ENCODE data around the gene IRAG1.

IRAG1 gene

DNA sequence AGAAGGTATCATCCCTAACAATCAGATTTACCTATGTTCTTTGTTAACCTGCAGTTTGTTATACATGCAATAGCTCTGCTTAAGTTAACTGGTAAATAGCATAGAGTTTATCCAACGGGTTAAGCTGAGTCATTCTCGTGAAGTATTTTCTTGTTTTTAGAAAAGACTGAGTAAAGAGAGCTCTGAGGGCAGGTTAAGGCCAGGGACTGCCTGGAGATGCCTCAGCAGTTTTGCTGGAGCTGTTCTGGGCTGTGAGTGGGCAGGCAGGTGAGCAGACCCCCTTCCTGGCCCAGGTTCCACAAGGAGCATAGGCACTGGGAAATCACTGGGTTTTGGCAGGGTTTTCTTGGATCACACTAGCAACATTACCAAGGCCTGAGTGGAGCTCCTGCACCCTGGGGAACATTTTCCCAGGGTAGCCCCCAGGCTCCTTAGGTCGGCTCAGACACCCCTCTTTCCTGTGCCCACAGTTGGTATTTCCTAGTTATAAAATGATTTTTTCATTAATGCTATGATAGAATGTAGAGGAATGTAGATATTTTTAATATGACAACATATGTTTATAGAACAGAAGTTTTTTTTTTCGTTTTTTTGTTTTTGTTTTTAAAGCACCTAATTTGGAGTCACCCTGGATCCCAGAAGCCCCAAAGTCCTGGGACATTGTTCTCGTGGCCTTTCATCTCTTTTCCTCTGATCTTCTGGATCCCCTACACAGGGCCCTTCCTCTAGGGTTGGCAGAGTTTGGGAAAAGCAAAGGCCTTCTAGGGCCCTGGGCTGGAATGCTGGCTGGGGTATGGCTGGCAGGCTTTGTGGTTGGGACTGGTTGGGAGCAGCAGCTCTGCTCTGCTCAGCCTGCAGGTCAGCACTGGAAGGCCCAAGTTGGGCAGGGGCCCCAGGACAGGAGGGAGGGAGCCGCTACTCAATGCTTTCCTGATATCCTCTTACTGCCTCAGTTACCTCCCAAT, 26.7 kb downstream of the IRAG1 start:
- Histone ChIP-seq H3K27ac (ENCODE audit: insufficient read depth, low read depth, low read length, poor library complexity, severe bottlenecking) (no peak overlapping the region), H3K4me1 (ENCODE audit: control insufficient read depth, insufficient read depth, low read length) (no peaks in the 10 kb centered on the region), H3K9me3 (ENCODE audit: control insufficient read depth, low read length) (no peaks in the 10 kb centered on the region), H3K4me3 (ENCODE audit: insufficient read depth, low read depth, low read length) (no peak overlapping the region), H3K36me3 (ENCODE audit: control insufficient read depth, insufficient read depth, low read length) (no peaks in the 10 kb centered on the region), H3K27me3 (ENCODE audit: control insufficient read depth, insufficient read depth, low read length, poor library complexity, severe bottlenecking) (no peaks in the 10 kb centered on the region)
- 86 to 90% methylated on average over 6 of the region's 6 CpGs for WGBS, 2 experiments

DNA sequence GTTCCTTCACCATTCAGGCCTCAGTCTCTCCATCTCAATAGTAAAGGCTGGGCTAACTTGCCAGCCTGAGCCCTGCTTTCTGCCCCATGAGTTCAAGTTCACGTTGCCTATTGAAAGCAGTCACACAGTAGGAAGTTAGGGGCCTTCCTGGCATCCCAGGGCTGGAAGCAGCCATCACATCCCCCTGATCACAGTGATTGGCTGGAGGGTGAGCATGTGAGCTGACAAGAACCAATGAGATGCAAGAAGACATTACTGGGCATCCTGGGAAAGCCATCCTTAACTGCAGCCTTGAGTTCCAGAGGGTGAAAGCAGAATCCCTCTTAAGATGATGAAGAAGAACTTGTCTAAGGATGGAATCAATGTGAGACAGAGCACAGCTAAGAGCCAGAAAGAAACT, 29.1 kb downstream of the IRAG1 start:
- H3K4me3 ChIP-seq (ENCODE audit: insufficient read depth, low read depth, low read length) = no peak overlapping the region
- 84 to 100% methylated on average over 1 of the region's 1 CpG for WGBS, 2 experiments
- no peak overlapping the region for H3K27ac ChIP-seq (ENCODE audit: insufficient read depth, low read depth, low read length, poor library complexity, severe bottlenecking)
- H3K4me1 ChIP-seq (ENCODE audit: control insufficient read depth, insufficient read depth, low read length) = no peaks in the 10 kb centered on the region
- no peaks in the 10 kb centered on the region for H3K9me3 ChIP-seq (ENCODE audit: control insufficient read depth, low read length)
- H3K27me3 ChIP-seq (ENCODE audit: control insufficient read depth, insufficient read depth, low read length, poor library complexity, severe bottlenecking) = no peaks in the 10 kb centered on the region
- no peaks in the 10 kb centered on the region for H3K36me3 ChIP-seq (ENCODE audit: control insufficient read depth, insufficient read depth, low read length)

DNA sequence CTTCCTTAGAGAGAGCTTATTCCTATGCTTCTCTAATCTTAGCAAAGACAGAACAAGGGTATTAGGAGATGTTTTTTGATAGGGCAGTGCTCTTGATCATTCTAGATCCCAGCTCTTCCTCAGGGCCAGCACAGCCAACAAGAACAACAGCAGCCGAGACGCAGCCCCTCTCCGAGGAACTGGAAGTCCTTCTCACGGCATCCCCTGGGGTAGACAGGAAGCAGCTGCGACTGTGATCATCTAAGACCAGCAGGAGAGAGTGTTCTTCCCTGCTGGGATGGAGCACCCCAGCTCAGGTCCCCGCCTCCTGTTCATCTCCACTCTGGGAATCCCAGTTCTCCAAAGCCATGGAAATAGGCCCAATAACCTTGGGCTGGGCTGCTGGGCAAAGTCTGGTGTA, 29.6 kb downstream of the IRAG1 start:
- Histone ChIP-seq H3K9me3 (ENCODE audit: control insufficient read depth, low read length) (no peaks in the 10 kb centered on the region), H3K27ac (ENCODE audit: insufficient read depth, low read depth, low read length, poor library complexity, severe bottlenecking) (no peak overlapping the region), H3K27me3 (ENCODE audit: control insufficient read depth, insufficient read depth, low read length, poor library complexity, severe bottlenecking) (no peaks in the 10 kb centered on the region), H3K36me3 (ENCODE audit: control insufficient read depth, insufficient read depth, low read length) (no peaks in the 10 kb centered on the region), H3K4me1 (ENCODE audit: control insufficient read depth, insufficient read depth, low read length) (no peaks in the 10 kb centered on the region), H3K4me3 (ENCODE audit: insufficient read depth, low read depth, low read length) (no peak overlapping the region)
- 88 to 89% methylated on average over 6 of the region's 6 CpGs for WGBS, 2 experiments

DNA sequence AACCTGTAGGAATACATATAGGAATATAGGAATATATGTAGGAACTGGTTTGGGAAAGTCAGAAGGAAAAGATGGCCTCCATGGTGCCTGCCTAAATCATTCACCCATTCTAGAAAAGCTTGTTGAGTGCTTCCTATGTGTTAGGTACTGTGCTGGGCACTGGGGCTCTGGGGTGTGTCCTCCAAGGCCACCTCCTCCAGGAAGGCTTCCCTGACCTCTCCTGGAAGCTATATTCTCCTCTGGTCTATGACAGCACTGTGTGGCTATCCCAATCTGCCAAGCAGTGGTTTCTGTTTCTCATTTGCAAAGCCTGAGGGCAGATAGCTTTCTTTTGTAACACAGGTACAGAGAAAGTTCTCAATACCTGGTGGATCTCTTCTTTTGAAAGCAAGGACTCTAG, 30.2 kb downstream of the IRAG1 start:
- Histone ChIP-seq H3K27me3 (ENCODE audit: control insufficient read depth, insufficient read depth, low read length, poor library complexity, severe bottlenecking) (no peaks in the 10 kb centered on the region), H3K36me3 (ENCODE audit: control insufficient read depth, insufficient read depth, low read length) (no peaks in the 10 kb centered on the region), H3K27ac (ENCODE audit: insufficient read depth, low read depth, low read length, poor library complexity, severe bottlenecking) (no peak overlapping the region), H3K4me3 (ENCODE audit: insufficient read depth, low read depth, low read length) (no peak overlapping the region), H3K9me3 (ENCODE audit: control insufficient read depth, low read length) (no peaks in the 10 kb centered on the region), H3K4me1 (ENCODE audit: control insufficient read depth, insufficient read depth, low read length) (no peaks in the 10 kb centered on the region)

DNA sequence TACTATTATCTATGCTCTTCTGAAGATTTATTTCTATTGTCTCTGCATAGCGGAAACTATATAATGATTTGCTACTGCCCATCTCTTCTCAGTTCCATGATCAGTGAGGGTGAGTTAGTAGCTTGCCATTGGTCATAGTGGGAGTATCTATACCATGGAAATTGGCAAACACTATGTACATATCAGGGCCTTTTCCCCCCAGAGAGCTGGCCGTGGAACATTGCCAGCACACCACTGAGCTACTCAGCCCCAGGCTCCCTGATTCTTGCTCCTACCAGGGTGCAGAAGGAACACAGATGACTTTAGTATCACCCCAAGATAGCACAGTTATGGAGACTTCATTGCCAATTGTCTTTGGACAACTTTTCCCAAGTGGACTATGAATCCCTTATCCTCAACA, 33.2 kb downstream of the IRAG1 start:
- 88 to 97% methylated on average over 2 of the region's 2 CpGs for WGBS, 2 experiments
- H3K27me3 ChIP-seq (ENCODE audit: control insufficient read depth, insufficient read depth, low read length, poor library complexity, severe bottlenecking) = no peaks in the 10 kb centered on the region
- no peaks in the 10 kb centered on the region for H3K9me3 ChIP-seq (ENCODE audit: control insufficient read depth, low read length)

DNA sequence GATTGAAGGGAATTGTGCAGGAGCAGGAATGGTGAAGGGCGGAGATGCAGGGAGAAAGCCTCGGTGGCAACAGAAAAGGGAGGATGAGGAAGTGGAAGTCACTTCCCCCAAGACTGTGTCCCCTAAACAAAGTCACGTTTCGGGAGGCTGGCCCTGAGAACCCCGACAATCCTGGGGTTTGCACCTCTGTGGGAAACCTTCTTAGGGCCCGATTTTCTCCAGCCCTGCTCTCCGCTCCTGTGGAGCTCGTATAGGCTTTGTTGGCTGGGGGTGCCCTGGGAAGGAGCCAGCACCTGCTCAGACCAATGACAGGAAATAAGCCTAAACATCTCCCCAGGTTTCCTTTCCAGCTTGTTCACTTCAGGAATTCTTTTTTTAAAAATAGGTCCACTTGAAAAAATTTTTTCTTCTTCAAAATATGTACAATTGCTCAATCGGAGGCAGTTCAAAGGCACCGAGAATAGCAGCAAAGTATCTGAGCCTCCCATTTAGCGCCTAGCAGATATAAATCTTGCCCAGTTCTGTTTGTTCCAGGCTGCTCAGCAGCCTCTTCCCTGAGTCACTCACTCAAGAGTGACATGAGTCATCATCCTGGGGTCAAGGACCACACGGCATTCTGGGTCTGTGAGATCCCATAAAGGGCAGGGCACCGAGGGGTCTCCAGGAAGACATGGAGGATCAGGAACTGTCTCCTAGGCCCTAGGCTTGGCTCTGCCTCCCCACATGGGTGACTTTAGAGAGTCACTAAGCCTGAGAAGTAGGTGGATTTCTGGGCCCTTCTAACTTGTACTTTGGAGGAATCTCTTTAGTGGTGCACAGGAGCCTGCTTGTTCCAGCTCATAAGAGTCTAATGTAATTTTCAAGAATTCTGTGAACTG, 34.0 kb downstream of the IRAG1 start:
- H3K36me3 ChIP-seq (ENCODE audit: control insufficient read depth, insufficient read depth, low read length) = no peaks in the 10 kb centered on the region
- H3K9me3 ChIP-seq (ENCODE audit: control insufficient read depth, low read length) = no peaks in the 10 kb centered on the region
- no peak overlapping the region for H3K4me3 ChIP-seq (ENCODE audit: insufficient read depth, low read depth, low read length)
- no peaks in the 10 kb centered on the region for H3K4me1 ChIP-seq (ENCODE audit: control insufficient read depth, insufficient read depth, low read length)
- 91 to 94% methylated on average over 13 of the region's 13 CpGs for WGBS, 2 experiments
- no peak overlapping the region for H3K27ac ChIP-seq (ENCODE audit: insufficient read depth, low read depth, low read length, poor library complexity, severe bottlenecking)
- H3K27me3 ChIP-seq (ENCODE audit: control insufficient read depth, insufficient read depth, low read length, poor library complexity, severe bottlenecking) = no peaks in the 10 kb centered on the region

More for the DNA sequence above, 33.2 kb downstream of the IRAG1 start:
- Histone ChIP-seq H3K4me1 (ENCODE audit: control insufficient read depth, insufficient read depth, low read length) (no peaks in the 10 kb centered on the region), H3K36me3 (ENCODE audit: control insufficient read depth, insufficient read depth, low read length) (no peaks in the 10 kb centered on the region), H3K4me3 (ENCODE audit: insufficient read depth, low read depth, low read length) (no peak overlapping the region), H3K27ac (ENCODE audit: insufficient read depth, low read depth, low read length, poor library complexity, severe bottlenecking) (no peak overlapping the region)

DNA sequence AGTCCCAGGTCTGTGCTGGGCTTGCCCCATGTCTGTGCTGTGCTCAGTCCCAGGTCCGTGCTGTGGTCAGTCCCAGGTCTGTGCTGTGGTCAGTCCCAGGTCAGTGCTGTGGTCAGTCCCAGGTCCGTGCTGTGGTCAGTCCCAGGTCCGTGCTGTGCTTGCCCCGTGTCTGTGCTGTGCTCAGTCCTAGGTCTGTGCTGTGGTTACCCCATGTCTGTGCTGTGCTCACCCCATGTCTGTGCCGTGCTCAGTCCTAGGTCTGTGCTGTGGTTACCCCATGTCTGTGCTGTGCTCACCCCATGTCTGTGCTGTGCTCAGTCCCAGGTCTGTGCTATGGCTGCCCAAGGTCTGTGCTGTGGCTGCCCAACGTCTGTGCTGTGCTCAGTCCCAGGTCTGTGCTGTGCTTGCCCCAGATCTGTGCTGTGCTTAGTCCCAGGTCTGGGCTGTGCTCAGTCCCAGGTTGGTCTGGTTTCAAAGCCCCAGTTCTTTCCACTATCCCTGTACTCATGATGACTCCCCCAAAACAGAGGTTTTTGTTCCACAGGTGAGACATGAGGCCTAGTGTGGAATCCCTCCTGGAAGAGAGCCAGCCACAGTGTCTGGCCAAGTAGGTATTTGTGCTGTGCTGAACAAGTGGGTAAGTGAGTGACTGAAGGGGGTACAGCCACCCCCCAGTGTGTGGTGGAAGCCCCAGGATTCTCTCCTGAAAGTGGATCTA, 34.8 kb downstream of the IRAG1 start:
- H3K27ac ChIP-seq (ENCODE audit: insufficient read depth, low read depth, low read length, poor library complexity, severe bottlenecking) = no peak overlapping the region
- no peaks in the 10 kb centered on the region for H3K9me3 ChIP-seq (ENCODE audit: control insufficient read depth, low read length)
- no peaks in the 10 kb centered on the region for H3K4me1 ChIP-seq (ENCODE audit: control insufficient read depth, insufficient read depth, low read length)
- WGBS, 2 experiments = 92 to 93% methylated on average over 6 of the region's 6 CpGs
- H3K4me3 ChIP-seq (ENCODE audit: insufficient read depth, low read depth, low read length) = no peak overlapping the region
- H3K36me3 ChIP-seq (ENCODE audit: control insufficient read depth, insufficient read depth, low read length) = no peaks in the 10 kb centered on the region
- H3K27me3 ChIP-seq (ENCODE audit: control insufficient read depth, insufficient read depth, low read length, poor library complexity, severe bottlenecking) = no peaks in the 10 kb centered on the region

DNA sequence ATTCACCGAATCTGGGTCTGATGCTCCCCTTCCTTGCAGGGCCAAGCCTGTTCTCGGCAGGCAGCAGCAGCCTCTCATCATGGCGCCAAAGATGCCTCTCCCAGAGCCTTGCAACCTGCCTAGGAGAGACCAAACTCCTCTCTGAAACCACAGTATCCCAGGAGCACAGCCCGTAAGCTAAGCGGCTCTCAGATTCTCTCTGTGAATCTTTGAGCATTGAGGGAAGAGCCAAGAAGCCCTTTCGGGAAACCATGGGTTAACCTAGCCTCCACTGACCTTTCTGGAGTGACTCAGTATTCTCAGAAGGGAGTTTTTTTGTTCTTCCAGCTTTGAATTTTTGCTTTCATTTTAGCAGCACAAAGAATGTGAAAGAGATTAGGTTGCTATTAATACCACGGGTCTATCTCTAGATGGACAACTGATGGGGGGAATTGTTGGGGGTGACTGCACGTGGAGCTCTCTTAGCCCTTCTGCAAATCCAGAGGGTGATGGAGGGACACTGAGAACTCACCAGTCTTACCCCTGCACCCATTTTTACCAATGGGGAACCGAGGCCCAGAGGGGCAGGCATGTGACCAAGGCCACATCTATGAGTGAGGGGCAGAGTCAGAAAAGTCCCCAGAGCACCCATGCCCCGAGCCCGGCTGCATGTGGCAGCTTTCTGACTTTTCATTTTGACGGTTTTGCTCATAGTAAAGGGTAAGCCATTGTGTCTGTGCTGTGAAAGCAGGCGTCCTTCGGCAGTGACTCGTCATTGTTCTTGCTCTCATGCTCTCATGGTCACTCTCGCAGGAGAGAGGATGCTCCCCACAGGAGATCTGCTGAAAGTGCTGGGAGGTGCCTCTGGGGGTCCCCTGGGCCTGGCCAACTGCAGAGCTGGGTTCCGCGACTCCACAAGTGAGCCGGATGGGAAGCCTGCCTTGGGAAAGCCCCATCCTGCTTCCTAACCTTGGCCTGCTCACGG, 36.0 kb downstream of the IRAG1 start:
- Histone ChIP-seq H3K27ac (ENCODE audit: insufficient read depth, low read depth, low read length, poor library complexity, severe bottlenecking) (no peak overlapping the region), H3K9me3 (ENCODE audit: control insufficient read depth, low read length) (no peaks in the 10 kb centered on the region)
- 81 to 83% methylated on average over 20 of the region's 20 CpGs for WGBS, 2 experiments

DNA sequence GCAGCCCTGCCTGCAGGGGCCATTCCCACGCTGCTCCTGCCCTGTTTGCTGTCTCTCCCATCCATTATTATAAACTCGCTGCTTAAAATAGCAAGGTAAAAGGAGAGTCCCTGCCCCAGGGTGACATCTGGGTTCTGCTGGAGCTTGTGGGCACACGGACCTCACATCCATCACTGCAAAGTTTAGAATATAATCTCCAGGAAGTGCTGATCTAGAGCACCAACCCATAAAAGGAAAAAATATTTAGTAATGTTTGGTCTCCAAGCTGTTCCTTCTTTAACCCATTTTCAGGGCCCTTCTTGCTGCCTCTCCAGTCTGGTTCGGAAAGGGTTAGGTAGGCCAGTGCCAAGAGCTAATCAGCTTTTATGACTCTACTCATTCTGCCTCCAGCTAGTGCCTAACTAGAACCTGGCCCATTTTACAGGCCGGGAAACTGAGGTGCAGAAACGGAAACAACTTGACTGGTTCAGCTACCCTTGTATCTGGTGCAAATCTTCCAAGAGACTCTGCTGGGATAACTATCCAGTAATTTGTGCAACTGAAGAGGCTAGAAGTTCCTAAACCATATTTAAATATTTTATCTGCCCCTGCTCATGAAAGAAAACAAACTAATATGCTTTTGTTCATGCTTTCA, 37.5 kb downstream of the IRAG1 start:
- H3K27ac ChIP-seq (ENCODE audit: insufficient read depth, low read depth, low read length, poor library complexity, severe bottlenecking) = no peak overlapping the region
- H3K9me3 ChIP-seq (ENCODE audit: control insufficient read depth, low read length) = no peaks in the 10 kb centered on the region
- 87 to 92% methylated on average over 5 to 6 of the region's 6 CpGs for WGBS, 2 experiments
- H3K36me3 ChIP-seq (ENCODE audit: control insufficient read depth, insufficient read depth, low read length) = no peaks in the 10 kb centered on the region
- no peaks in the 10 kb centered on the region for H3K4me1 ChIP-seq (ENCODE audit: control insufficient read depth, insufficient read depth, low read length)
- no peak overlapping the region for H3K4me3 ChIP-seq (ENCODE audit: insufficient read depth, low read depth, low read length)
- no peaks in the 10 kb centered on the region for H3K27me3 ChIP-seq (ENCODE audit: control insufficient read depth, insufficient read depth, low read length, poor library complexity, severe bottlenecking)

More for the DNA sequence above, 36.0 kb downstream of the IRAG1 start:
- H3K27me3 ChIP-seq (ENCODE audit: control insufficient read depth, insufficient read depth, low read length, poor library complexity, severe bottlenecking) = no peaks in the 10 kb centered on the region
- no peak overlapping the region for H3K4me3 ChIP-seq (ENCODE audit: insufficient read depth, low read depth, low read length)
- no peaks in the 10 kb centered on the region for H3K36me3 ChIP-seq (ENCODE audit: control insufficient read depth, insufficient read depth, low read length)
- no peaks in the 10 kb centered on the region for H3K4me1 ChIP-seq (ENCODE audit: control insufficient read depth, insufficient read depth, low read length)
